Measurements from ENCODE around the gene FUBP1. TPM values are rescaled to one million over a fixed set of nuclear protein-coding genes. Genes with fewer than 3 reads are reported as not detected.
"Not testable (repeated sequence)": the region's sequence is repeated elsewhere in the genome, so short reads cannot be mapped to it uniquely, and the experiment has no call there.

The FUBP1 gene
- total RNA-seq, 2 experiments from 2014 or later: 204 to 220 TPM

DNA sequence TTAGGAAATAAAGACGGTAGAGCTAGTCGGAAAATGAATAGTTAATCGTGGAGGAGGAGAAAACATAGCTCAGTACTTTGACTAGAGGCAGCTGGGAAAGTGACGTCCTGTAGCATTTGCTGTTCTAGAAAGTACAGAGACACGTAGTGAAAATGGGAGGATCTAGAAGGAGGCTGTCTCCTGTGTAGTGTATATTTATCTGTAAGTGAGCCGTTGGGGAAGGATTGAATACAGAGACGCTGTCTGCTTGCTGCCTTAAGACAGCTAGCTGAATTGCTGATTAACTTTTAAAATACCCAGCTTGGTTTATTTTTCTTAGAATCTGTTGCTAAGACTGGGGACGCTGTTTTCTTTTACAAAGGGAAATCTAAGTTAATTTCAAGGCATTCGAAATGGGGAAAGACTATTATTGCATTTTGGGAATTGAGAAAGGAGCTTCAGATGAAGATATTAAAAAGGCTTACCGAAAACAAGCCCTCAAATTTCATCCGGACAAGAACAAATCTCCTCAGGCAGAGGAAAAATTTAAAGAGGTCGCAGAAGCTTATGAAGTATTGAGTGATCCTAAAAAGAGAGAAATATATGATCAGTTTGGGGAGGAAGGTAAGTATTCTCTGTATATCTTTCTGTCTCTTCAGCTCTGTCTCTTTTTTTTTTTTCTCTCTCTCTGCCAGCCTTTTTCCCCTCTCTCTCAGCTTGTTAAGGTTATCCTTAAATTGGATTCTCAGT lies 26.0 kb upstream of the FUBP1 start, which contains the start of gene DNAJB4:
Gene DNAJB4, plus strand, starts transcription at position 221 of the 729 bp plus-strand sequence. Its CDS starts 172 bp downstream, at position 393.
- Mint-ChIP-seq H3K4me3 (peak within 1 kb of the TSS; percentile 87), H3K36me3 (peaks cover 4% of the 10 kb centered on the region), H3K4me1 (ENCODE audit: low read depth) (peaks cover 38% of the 10 kb centered on the region), H3K27ac (peak within 1 kb of the TSS; percentile 100), H3K27me3 (peaks cover 3% of the 10 kb centered on the region), H3K9me3 (peaks cover 2% of the 10 kb centered on the region)
- POLR2A ChIA-PET: interaction anchor here (0.5 to 7.6 kb wide), 23 partner anchors 9 to 322 kb away, joined by 3 to 297 read pairs (median 4); partner anchors contain the start of genes FUBP1, MIGA1, USP33 and ZZZ3
- CTCF ChIA-PET: interaction anchor here (0.8 to 5.0 kb wide), 9 partner anchors 9 to 322 kb away, joined by 3 to 34 read pairs (median 4); partner anchors contain the start of genes FUBP1 and ZZZ3
- intact Hi-C loops (cut with micrococcal nuclease): loop anchor here (1.0 to 5.0 kb wide), 10 partner anchors 14 to 616 kb away; partner anchors contain the start of genes FUBP1, IFI44L and ZZZ3
- peak; percentile 70 for DNase-seq

- H3K4me3 Mint-ChIP-seq: peak overlapping the region; percentile 87
- DNase-seq: peak; percentile 55
- H3K36me3 Mint-ChIP-seq: peaks cover 4% of the 10 kb centered on the region
- ChIA-PET CTCF (interaction anchor here (0.5 to 5.0 kb wide), 10 partner anchors 10 to 328 kb away, joined by 3 to 34 read pairs (median 3); partner anchors contain the start of genes FUBP1 and ZZZ3), POLR2A (interaction anchor here (0.6 to 7.6 kb wide), 24 partner anchors 9 to 321 kb away, joined by 3 to 297 read pairs (median 4); partner anchors contain the start of genes FUBP1, GIPC2, MIGA1 and USP33)
- peak overlapping the region; percentile 100 for H3K27ac Mint-ChIP-seq
- intact Hi-C loops (cut with micrococcal nuclease): loop anchor here (1.0 to 5.0 kb wide), 10 partner anchors 13 to 617 kb away; partner anchors contain the start of genes FUBP1, IFI44L and ZZZ3
- H3K9me3 Mint-ChIP-seq: peaks cover 2% of the 10 kb centered on the region
- H3K27me3 Mint-ChIP-seq: peaks cover 3% of the 10 kb centered on the region
- H3K4me1 Mint-ChIP-seq (ENCODE audit: low read depth): peaks cover 35% of the 10 kb centered on the region
These were observed 25.2 kb upstream of the FUBP1 start for GRCh38 chr1:78003882-78004718.

GRCh38 chr1:78003070-78003746 lies 24.3 kb upstream of the FUBP1 start:
- Mint-ChIP-seq H3K9me3 (peaks cover 2% of the 10 kb centered on the region), H3K27me3 (peaks cover 3% of the 10 kb centered on the region), H3K4me1 (ENCODE audit: low read depth) (peaks cover 31% of the 10 kb centered on the region), H3K27ac (no peak overlapping the region), H3K36me3 (peaks cover 4% of the 10 kb centered on the region), H3K4me3 (no peak overlapping the region)
- ChIA-PET POLR2A (interaction anchor here (1.2 to 7.6 kb wide), 9 partner anchors 8 to 223 kb away, joined by 3 to 297 read pairs (median 6); partner anchors contain the start of genes FUBP1, GIPC2 and MIGA1), CTCF (interaction anchor here (0.5 to 5.0 kb wide), 6 partner anchors 23 to 329 kb away, joined by 3 to 34 read pairs (median 6); partner anchors contain the start of genes FUBP1 and ZZZ3)
- no peak for DNase-seq
- intact Hi-C loops (cut with micrococcal nuclease): loop anchor here (5.0 kb wide), 1 partner anchor 41 kb away; no protein-coding TSS in a partner anchor

DNA sequence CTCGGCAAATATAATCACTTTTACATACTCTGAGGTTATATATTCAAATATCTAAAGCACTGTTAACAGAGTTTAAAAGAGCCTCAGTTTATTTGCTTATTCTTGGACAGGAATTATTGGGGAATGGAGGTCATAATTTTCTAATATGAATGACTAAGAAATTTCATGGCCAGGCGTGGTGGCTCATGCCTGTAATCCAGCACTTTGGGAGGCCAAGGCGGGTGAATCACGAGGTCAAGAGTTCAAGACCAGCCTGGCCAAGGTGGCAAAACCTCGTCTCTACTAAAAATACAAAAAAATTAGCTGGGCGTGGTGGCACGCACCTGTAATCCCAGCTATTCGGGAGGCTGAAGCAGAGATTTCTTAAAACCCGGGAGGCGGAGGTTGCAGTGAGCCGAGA lies 21.7 kb upstream of the FUBP1 start:
- CTCF ChIA-PET: interaction anchor here (1.0 to 2.8 kb wide), 2 partner anchors 113 to 114 kb away, joined by 3 to 9 read pairs; no protein-coding TSS in a partner anchor
- intact Hi-C loops (cut with micrococcal nuclease): loop anchor here (5.0 kb wide), 1 partner anchor 38 kb away; no protein-coding TSS in a partner anchor
- H3K36me3 Mint-ChIP-seq, H3K27me3 Mint-ChIP-seq, DNase-seq, H3K27ac Mint-ChIP-seq, H3K9me3 Mint-ChIP-seq, H3K4me3 Mint-ChIP-seq: not testable (repeated sequence)
- POLR2A ChIA-PET: interaction anchor here (7.6 kb wide), 1 partner anchor 23 kb away, joined by 297 read pairs; the partner anchor contains the start of gene FUBP1
- H3K4me1 Mint-ChIP-seq (ENCODE audit: low read depth): peaks cover 18% of the 10 kb centered on the region

GRCh38 chr1:77996734-77997133 lies 17.9 kb upstream of the FUBP1 start:
- no peak for DNase-seq
- Mint-ChIP-seq H3K4me3 (no peak overlapping the region), H3K4me1 (ENCODE audit: low read depth) (peaks cover 2% of the 10 kb centered on the region), H3K27me3 (no peaks in the 10 kb centered on the region), H3K36me3 (peaks cover 8% of the 10 kb centered on the region), H3K27ac (no peak overlapping the region), H3K9me3 (no peaks in the 10 kb centered on the region)
- ChIA-PET POLR2A (no interaction called here), CTCF (interaction anchor here (0.7 kb wide), 1 partner anchor 30 kb away, joined by 3 read pairs; no protein-coding TSS in a partner anchor)
- intact Hi-C loops (cut with micrococcal nuclease): no loop called here

- Mint-ChIP-seq H3K27ac (no peak overlapping the region), H3K4me3 (no peak overlapping the region), H3K9me3 (no peaks in the 10 kb centered on the region), H3K36me3 (peaks cover 8% of the 10 kb centered on the region), H3K4me1 (ENCODE audit: low read depth) (peaks cover 17% of the 10 kb centered on the region), H3K27me3 (no peaks in the 10 kb centered on the region)
- intact Hi-C loops (cut with micrococcal nuclease): no loop called here
- CTCF ChIA-PET: interaction anchor here (0.7 kb wide), 1 partner anchor 67 kb away, joined by 4 read pairs; no protein-coding TSS in a partner anchor
- no peak for DNase-seq
- POLR2A ChIA-PET: interaction anchor here (2.2 kb wide), 1 partner anchor 10 kb away, joined by 8 read pairs; the partner anchor contains the start of gene DNAJB4
These were observed 15.3 kb upstream of the FUBP1 start for GRCh38 chr1:77994117-77994705.

GRCh38 chr1:77991638-77992037 lies 12.8 kb upstream of the FUBP1 start:
- no peaks in the 10 kb centered on the region for H3K27me3 Mint-ChIP-seq
- no peak overlapping the region for H3K4me3 Mint-ChIP-seq
- no peak for DNase-seq
- ChIA-PET CTCF (interaction anchor here (0.9 kb wide), 1 partner anchor 13 kb away, joined by 3 read pairs; no protein-coding TSS in a partner anchor), POLR2A (interaction anchor here (2.1 to 3.4 kb wide), 3 partner anchors 11 to 14 kb away, joined by 8 to 18 read pairs (median 9); partner anchors contain the start of genes DNAJB4 and FUBP1)
- peaks cover 8% of the 10 kb centered on the region for H3K36me3 Mint-ChIP-seq
- intact Hi-C loops (cut with micrococcal nuclease): loop anchor here (1.0 kb wide), 1 partner anchor 13 kb away; the partner anchor contains the start of gene DNAJB4
- H3K9me3 Mint-ChIP-seq: no peaks in the 10 kb centered on the region
- H3K4me1 Mint-ChIP-seq (ENCODE audit: low read depth): peaks cover 28% of the 10 kb centered on the region
- H3K27ac Mint-ChIP-seq: no peak overlapping the region

DNA sequence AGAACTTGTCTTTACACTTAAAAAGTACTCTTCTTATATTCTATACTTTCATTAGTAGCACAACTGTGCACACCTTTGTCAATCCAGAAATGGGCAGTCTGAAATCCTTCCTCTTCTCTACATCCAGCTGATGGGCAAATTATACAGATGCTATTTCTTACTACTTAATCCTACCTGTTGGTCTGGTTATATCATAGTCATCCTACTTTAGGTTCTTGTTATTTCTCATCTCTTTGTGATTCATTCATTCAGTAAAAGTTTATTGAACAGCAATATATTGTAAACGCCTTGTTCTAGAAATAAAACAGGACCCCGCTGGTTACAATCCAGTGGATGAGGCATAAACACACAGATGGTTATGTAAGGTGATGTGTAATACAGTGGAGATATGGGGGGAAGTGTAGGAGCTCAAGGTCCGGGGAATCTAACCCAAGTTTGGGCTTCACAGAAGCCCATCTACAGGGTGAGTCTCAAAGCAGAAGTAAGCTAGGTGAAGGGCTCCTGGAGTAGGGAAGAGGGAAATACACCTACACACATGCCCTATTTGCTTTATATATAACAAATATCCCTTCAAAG lies 11.8 kb upstream of the FUBP1 start:
- Mint-ChIP-seq H3K9me3 (no peaks in the 10 kb centered on the region), H3K4me3 (no peak overlapping the region), H3K27ac (no peak overlapping the region), H3K4me1 (ENCODE audit: low read depth) (peaks cover 37% of the 10 kb centered on the region), H3K36me3 (peaks cover 8% of the 10 kb centered on the region), H3K27me3 (no peaks in the 10 kb centered on the region)
- ChIA-PET POLR2A (interaction anchor here (2.1 to 3.4 kb wide), 3 partner anchors 10 to 14 kb away, joined by 8 to 18 read pairs (median 9); partner anchors contain the start of genes DNAJB4 and FUBP1), CTCF (interaction anchor here (1.0 kb wide), 1 partner anchor 317 kb away, joined by 3 read pairs; no protein-coding TSS in a partner anchor)
- intact Hi-C loops (cut with micrococcal nuclease): loop anchor here (1.0 kb wide), 1 partner anchor 14 kb away; the partner anchor contains the start of gene DNAJB4
- DNase-seq: no peak

DNA sequence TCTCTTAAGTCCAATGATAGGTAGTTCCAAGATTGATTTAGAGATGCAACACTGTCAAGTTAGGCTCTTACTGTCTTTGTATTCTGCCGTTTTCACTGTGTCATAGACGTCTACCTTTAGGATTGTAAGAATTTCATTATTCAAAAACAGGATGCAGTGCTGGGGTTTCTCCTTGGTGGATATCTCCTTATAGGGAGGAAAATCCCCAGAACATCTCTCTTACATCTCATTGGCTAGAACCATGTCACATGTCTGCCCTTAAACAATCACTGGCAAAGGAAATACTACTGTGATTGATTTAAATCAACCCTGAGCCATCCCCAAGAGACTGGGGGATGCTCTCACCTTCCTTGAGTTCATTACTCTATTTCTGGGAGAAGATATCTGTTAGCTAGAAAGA lies 10.9 kb upstream of the FUBP1 start:
- H3K4me3 Mint-ChIP-seq: no peak overlapping the region
- H3K4me1 Mint-ChIP-seq (ENCODE audit: low read depth): peaks cover 37% of the 10 kb centered on the region
- POLR2A ChIA-PET: interaction anchor here (2.1 to 3.4 kb wide), 3 partner anchors 9 to 15 kb away, joined by 8 to 18 read pairs (median 9); partner anchors contain the start of genes DNAJB4 and FUBP1
- DNase-seq: no peak
- no peak overlapping the region for H3K27ac Mint-ChIP-seq
- CTCF ChIA-PET: no interaction called here
- H3K36me3 Mint-ChIP-seq: peaks cover 8% of the 10 kb centered on the region
- H3K27me3 Mint-ChIP-seq: no peaks in the 10 kb centered on the region
- intact Hi-C loops (cut with micrococcal nuclease): no loop called here
- H3K9me3 Mint-ChIP-seq: no peaks in the 10 kb centered on the region

DNA sequence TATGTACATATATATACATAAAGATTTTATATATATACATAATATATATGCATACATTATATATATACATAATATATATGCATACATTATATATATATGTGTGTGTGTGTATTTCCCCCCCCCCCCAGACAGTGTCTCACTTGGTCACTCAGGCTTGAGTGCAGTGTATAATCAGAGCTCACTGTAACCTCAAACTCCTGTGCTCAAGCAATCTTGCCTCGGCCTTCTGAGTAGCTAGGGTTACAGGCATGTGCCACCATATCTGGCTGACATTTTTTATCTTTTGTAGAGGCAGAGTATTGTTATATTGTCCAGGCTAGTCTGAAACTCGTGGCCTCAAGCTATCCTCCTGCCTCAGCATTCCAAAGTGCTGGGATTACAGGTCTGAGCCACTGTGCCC lies 9.0 kb upstream of the FUBP1 start:
- DNase-seq: no peak
- no peaks in the 10 kb centered on the region for H3K27me3 Mint-ChIP-seq
- CTCF ChIA-PET: no interaction called here
- intact Hi-C loops (cut with micrococcal nuclease): loop anchor here (1.0 kb wide), 1 partner anchor 8 kb away; no protein-coding TSS in a partner anchor
- H3K4me1 Mint-ChIP-seq (ENCODE audit: low read depth): peaks cover 44% of the 10 kb centered on the region
- no peaks in the 10 kb centered on the region for H3K9me3 Mint-ChIP-seq
- POLR2A ChIA-PET: interaction anchor here (1.9 kb wide), 1 partner anchor 9 kb away, joined by 6 read pairs; the partner anchor contains the start of gene FUBP1
- no peak overlapping the region for H3K4me3 Mint-ChIP-seq
- peaks cover 6% of the 10 kb centered on the region for H3K36me3 Mint-ChIP-seq
- H3K27ac Mint-ChIP-seq: no peak overlapping the region

Data from activated CD4-positive, alpha-beta memory T cell treated with anti-CD3 and anti-CD28 coated beads for 36 hours (primary cell).